HS-5 (cell line): ENCODE results near the gene PDZRN3.

ENCODE experiments used
- DNase-seq: peaks from one replicate; pipeline ENCODE4 v3.0.0-alpha.2; 2012; ENCODE audit warnings: low read depth

The PDZRN3 gene

GRCh38 chr3:73520931-73521461 is 103.7 kb downstream of the PDZRN3 start:
- DNase-seq: no peak

GRCh38 chr3:73516631-73517030 is 108.1 kb downstream of the PDZRN3 start:
- DNase-seq: no peak

- no peak for DNase-seq
Measured at GRCh38 chr3:73513260-73513659, 111.5 kb downstream of the PDZRN3 start.

- DNase-seq: no peak
Measured at GRCh38 chr3:73511571-73512525, 112.9 kb downstream of the PDZRN3 start.

- DNase-seq: no peak
Measured at GRCh38 chr3:73510784-73511183, 114.0 kb downstream of the PDZRN3 start.

GRCh38 chr3:73510334-73510733 is 114.4 kb downstream of the PDZRN3 start:
- no peak for DNase-seq

GRCh38 chr3:73509816-73510215 is 114.9 kb downstream of the PDZRN3 start:
- DNase-seq: no peak

GRCh38 chr3:73509066-73509465 is 115.7 kb downstream of the PDZRN3 start:
- no peak for DNase-seq

GRCh38 chr3:73508330-73508954 is 116.3 kb downstream of the PDZRN3 start:
- peak; percentile 29 for DNase-seq

GRCh38 chr3:73504852-73505251 is 119.9 kb downstream of the PDZRN3 start:
- DNase-seq: no peak

GRCh38 chr3:73504239-73504638 is 120.5 kb downstream of the PDZRN3 start:
- DNase-seq: no peak

- no peak for DNase-seq
Measured at GRCh38 chr3:73503781-73504180, 121.0 kb downstream of the PDZRN3 start.

- peak; percentile 85 for DNase-seq
Measured at GRCh38 chr3:73502609-73503583, 121.8 kb downstream of the PDZRN3 start.

GRCh38 chr3:73500321-73500720 is 124.4 kb downstream of the PDZRN3 start:
- DNase-seq: no peak

- no peak for DNase-seq
Measured at GRCh38 chr3:73499787-73500186, 125.0 kb downstream of the PDZRN3 start.

GRCh38 chr3:73498764-73499622 is 125.7 kb downstream of the PDZRN3 start:
- no peak for DNase-seq

GRCh38 chr3:73497646-73498406 is 126.9 kb downstream of the PDZRN3 start:
- no peak for DNase-seq

GRCh38 chr3:73493543-73494308 is 131.0 kb downstream of the PDZRN3 start:
- DNase-seq: peak; percentile 35

GRCh38 chr3:73492186-73492585 is 132.6 kb downstream of the PDZRN3 start:
- no peak for DNase-seq
